ENCODE measurements around the gene BEND7. TPM values are rescaled to one million over a fixed set of nuclear protein-coding genes. Genes with fewer than 3 reads are reported as not detected.
"Not testable (repeated sequence)": the region's sequence is repeated elsewhere in the genome, so short reads cannot be mapped to it uniquely, and the experiment has no call there.

Gene BEND7
- total RNA-seq, 1 donor from 2014 or later, result 36.4 TPM

- no peak for DNase-seq (ENCODE audit: low read depth)
Observed at GRCh38 chr10:13420532-13421307, 108.1 kb downstream of the BEND7 start.

GRCh38 chr10:13417459-13418126 lies 111.2 kb downstream of the BEND7 start:
- no peak for DNase-seq (ENCODE audit: low read depth)

- no peak for DNase-seq (ENCODE audit: low read depth)
Observed at GRCh38 chr10:13416760-13417159, 112.1 kb downstream of the BEND7 start.

GRCh38 chr10:13414855-13415254 lies 114.0 kb downstream of the BEND7 start:
- DNase-seq (ENCODE audit: low read depth), result peak; percentile 45

GRCh38 chr10:13414137-13414536 lies 114.7 kb downstream of the BEND7 start:
- no peak for DNase-seq (ENCODE audit: low read depth)

GRCh38 chr10:13412894-13413293 lies 115.9 kb downstream of the BEND7 start:
- DNase-seq (ENCODE audit: low read depth), result no peak

- DNase-seq (ENCODE audit: low read depth), result no peak
Observed at GRCh38 chr10:13404791-13405190, 124.0 kb downstream of the BEND7 start.

GRCh38 chr10:13404305-13404759 lies 124.5 kb downstream of the BEND7 start:
- no peak for DNase-seq (ENCODE audit: low read depth)

GRCh38 chr10:13403426-13403825 lies 125.4 kb downstream of the BEND7 start:
- DNase-seq (ENCODE audit: low read depth), result not testable (repeated sequence)

- DNase-seq (ENCODE audit: low read depth), result peak; percentile 27
Observed at GRCh38 chr10:13402021-13402420, 126.8 kb downstream of the BEND7 start.

- DNase-seq (ENCODE audit: low read depth), result no peak
Observed at GRCh38 chr10:13401142-13401541, 127.7 kb downstream of the BEND7 start.

- DNase-seq (ENCODE audit: low read depth), result no peak
Observed at GRCh38 chr10:13400196-13400965, 128.4 kb downstream of the BEND7 start.

- no peak for DNase-seq (ENCODE audit: low read depth)
Observed at GRCh38 chr10:13399752-13400151, 129.1 kb downstream of the BEND7 start.

- DNase-seq (ENCODE audit: low read depth), result no peak
Observed at GRCh38 chr10:13399236-13399635, 129.6 kb downstream of the BEND7 start.

- no peak for DNase-seq (ENCODE audit: low read depth)
Observed at GRCh38 chr10:13397052-13397451, 131.8 kb downstream of the BEND7 start.

- DNase-seq (ENCODE audit: low read depth), result no peak
Observed at GRCh38 chr10:13396369-13396768, 132.4 kb downstream of the BEND7 start.

- DNase-seq (ENCODE audit: low read depth), result no peak
Observed at GRCh38 chr10:13395540-13395939, 133.3 kb downstream of the BEND7 start.

GRCh38 chr10:13393640-13394039 lies 135.2 kb downstream of the BEND7 start:
- DNase-seq (ENCODE audit: low read depth), result no peak

GRCh38 chr10:13392701-13393100 lies 136.1 kb downstream of the BEND7 start:
- DNase-seq (ENCODE audit: low read depth), result no peak

All from renal cortical epithelial cell (primary cell).